Fibroblast of skin of back (primary cell): Measurements from ENCODE around the gene LCK. TPM values are rescaled to one million over a fixed set of nuclear protein-coding genes. Genes with fewer than 3 reads are reported as not detected.

ENCODE experiments used
- DNase-seq: peaks from one replicate; pipeline ENCODE4 v3.0.0-alpha.2; 2013
- polyA plus RNA-seq, 2 experiments: library from polyadenylated mRNA; unstranded; fragments of 120-200 nt; gene quantifications; one replicate each; pipeline ENCODE4 v1.2.1, GENCODE V29; 2013; ENCODE audit not compliant: insufficient read length in 2 of 2

The LCK gene
- not detected for polyA plus RNA-seq (2013, experiment 1 of 2; ENCODE audit: insufficient read length)
- polyA plus RNA-seq (2013, experiment 2 of 2; ENCODE audit: insufficient read length), result not detected

DNA sequence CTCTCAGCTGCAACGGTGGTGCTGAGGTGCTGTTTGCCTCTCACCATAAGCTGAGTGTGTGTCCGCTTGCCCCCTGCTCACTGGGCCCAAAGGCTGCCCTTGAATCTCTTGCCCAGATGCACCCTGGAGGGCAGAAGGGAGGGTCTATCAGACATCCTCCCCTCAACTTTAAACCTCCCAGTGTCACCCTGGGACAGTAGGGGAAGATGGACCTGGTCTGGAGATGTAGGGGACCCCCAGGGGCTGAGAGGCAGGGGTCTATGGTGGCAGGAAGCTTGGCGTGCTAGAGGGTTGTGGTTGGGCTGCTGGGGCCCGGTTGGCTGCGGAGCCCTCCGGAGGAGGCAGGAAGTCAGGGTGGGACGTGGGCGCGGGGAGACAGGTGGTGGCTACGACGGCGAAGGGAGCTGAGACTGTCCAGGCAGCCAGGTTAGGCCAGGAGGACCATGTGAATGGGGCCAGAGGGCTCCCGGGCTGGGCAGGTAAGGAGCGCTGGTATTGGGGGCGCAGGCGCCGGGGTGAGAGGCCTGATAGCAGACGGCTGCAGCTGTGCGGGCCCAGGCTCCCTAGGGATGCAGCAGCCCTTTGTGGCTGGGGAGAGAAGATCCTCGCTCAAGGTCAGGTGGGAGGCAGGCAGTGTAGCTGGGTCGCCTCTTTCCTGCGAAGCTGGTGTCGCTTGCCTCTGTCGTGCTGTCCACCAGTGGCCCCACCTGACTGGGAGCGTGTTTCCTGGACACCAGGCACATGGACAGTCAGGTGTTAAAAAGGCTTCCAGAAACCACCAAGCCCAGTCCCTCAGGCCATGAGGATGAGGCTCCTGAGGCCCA lies at the start of gene LCK:
TSS of gene LCK (plus strand) at position 373 of the 824 bp plus-strand sequence. CDS start 23,065 bp downstream, outside the sequence.
- DNase-seq, result no peak

DNA sequence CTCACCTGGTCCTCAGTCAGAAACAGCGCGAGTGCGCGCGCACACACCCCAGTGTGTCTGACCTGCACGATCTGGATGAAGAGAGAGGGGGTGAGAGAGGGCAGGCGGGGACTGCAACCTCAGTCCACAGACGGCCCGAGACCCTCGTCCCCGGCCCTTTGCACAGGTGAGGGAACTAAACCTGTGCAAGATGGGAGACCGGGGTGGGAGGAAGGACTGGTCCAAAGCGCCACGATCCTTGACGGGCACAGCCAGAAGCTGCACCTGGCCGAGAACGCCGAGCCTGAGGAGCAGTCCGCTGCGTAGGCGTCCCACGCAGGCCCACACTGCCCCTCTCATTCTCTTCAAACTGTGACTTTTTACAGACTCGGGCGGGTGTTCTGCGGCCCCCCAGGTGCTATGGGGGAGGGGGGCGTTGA lies 46.1 kb upstream of the LCK start:
- DNase-seq, result no peak

DNA sequence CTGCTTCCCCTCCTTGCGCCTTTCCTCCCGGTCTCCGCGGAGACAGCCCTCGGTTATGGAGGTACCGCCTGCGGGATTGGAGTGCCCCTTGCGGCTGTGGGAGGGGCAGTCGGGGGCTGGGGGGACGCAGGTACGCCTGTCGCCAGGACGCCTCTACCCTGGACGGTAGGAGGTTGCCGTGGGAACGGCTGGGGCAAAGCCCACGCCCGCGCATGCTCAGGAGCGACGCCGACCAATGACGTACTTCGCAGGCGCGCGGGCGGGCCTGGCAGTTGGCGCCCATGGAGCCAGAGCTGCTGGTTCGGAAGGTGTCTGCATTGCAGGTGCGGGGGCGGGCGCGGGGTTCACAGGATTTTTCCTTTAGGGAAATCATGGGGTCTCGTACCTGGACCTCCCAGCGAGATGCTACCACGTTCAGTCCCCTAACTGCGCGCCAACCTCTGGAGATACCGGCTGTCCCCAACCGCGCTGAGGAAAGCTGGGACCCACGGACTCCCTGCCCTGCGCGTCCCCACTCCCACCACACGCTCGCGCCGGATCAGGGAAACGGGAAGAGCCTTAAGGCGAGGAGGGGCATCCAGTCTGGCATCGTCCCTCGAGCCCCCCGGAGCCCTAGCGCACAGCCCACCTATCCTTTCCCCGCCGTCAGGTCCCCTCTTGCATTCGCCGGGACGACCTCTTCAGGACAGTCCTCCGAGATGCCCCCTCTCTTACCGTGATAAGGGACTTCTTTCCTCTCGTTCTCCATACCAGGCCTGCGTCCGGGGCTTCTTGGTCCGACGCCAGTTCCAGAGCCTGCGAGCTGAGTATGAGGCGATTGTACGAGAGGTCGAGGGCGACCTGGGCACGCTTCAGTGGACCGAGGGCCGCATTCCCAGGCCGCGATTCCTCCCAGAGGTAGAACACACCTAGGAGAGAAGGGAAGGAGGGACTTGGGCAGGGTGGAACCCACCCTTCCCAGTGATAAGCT lies 45.4 kb upstream of the LCK start, which contains the start of gene IQCC:
TSS of gene IQCC (plus strand) at position 271 of the 970 bp plus-strand sequence. CDS start at position 282, 11 bp downstream.
- DNase-seq, result peak; percentile 81

DNA sequence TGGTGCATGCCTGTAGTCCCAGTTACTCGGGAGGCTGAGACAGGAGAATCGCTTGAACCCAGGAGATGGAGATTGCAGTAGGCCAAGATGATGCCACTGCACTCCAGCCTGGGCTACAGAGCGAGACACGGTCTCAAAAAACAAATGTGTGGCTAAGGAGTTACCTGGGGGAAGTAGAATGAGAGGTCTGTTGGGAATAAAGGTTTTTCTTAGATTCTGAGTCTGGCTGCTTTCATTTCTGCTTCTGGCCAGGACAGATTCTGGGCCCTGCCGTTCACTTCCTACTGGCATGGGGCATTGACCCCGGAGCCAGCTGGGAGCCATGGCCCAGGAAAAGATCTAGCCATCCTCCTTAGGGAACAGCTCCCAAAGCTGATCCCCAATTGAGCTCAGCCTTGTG lies 42.6 kb upstream of the LCK start:
- no peak for DNase-seq

DNA sequence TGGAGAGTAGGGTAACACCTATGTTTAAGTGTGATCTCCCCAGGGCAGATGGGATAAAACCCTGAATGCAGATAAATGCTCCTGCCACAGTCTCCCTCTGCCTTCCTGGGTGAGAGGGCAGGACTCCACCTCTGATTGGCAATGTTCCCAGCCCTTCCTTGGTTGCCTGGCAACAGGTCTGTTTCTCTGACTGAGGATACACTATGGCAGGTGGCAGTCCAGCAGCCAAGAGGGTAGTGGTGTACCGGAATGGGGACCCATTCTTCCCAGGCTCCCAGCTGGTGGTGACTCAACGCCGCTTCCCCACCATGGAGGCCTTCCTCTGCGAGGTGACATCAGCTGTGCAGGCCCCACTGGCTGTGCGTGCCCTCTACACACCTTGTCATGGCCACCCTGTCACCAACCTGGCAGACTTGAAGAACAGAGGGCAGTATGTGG lies 42.2 kb upstream of the LCK start, which contains the start of gene DCDC2B:
TSS of gene DCDC2B (plus strand) at position 199 of the 438 bp plus-strand sequence. CDS start at position 204, 5 bp downstream.
- DNase-seq, result peak; percentile 28

DNA sequence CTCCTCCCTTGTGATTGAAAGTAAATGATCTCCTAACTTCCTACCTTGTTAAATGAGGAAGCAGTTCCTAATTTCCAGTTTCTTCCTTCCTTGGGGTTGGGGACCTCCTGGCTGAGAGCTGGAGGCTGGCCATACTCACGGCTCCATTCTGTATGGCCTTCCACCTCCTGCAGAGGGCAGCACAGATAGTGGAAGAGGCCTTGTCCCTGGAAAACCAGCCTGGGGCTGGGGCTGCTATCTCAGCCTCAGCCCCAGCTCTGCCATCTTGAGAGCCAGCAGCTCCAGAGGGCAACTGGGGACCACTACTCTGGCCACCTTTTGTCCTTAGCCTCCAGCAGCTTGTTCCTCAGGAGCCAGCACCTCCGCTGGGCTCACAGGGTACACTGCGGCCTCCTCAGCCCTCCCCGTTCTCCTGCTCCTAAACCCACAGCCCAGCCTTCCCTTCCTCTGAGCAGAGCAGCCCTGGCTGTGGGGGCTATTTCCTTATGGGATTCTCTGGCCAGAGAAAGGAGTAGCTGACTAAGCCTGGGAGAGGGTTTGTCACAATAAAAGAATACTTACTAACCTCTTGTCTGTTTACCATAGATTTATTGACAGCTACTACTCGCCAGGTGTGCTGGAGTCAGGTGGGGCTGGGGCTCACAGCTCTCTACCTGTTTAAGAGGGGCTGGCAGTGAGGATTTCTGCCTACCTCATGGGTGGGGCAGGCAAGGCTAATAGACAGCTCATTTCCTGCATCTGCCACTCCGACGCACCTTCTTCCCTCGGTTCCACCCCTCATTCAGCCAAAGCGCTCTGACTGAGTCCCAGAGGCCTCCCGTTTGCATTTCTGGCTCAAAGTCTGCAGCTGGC lies 35.2 kb upstream of the LCK start:
- DNase-seq, result peak; percentile 70

DNA sequence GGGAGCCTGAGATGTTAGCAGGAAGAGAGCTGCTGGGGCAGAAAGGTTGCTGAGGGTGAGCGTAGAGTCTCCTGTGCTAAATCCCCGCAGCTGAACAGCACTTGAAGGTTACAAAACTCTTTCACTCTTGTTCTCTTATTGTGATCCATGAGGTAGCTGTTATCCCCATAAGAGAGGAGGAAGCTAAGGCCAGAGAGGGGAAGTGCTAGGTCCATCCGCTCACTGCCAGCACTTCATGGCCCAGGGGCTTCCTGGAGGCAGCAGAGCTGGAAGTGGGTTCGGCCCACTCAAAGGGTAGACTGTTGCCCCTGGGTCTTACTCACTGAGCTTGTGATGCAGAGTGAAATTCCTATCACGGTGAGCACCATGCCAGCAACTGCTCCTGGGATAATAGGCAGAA lies 34.5 kb upstream of the LCK start:
- no peak for DNase-seq

DNA sequence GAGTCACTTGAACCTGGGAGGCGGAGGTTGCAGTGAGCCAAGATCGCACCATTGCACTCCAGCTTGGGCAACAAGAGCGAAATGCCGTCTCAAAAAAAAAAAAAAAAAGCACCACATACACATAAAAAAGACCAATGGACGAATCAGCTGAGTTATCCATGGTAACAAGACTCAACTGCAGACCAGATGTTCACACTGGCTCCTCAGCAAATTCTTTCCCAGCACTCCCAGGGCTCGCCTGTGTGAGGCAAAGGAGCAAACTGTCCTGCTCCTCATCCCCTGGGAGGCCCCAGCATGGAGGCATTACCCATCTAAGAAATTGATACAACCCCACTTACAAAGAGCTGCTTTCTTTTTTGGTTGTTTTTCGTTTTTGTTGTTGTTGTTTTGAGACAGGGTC lies 32.0 kb upstream of the LCK start:
- DNase-seq, result no peak

DNA sequence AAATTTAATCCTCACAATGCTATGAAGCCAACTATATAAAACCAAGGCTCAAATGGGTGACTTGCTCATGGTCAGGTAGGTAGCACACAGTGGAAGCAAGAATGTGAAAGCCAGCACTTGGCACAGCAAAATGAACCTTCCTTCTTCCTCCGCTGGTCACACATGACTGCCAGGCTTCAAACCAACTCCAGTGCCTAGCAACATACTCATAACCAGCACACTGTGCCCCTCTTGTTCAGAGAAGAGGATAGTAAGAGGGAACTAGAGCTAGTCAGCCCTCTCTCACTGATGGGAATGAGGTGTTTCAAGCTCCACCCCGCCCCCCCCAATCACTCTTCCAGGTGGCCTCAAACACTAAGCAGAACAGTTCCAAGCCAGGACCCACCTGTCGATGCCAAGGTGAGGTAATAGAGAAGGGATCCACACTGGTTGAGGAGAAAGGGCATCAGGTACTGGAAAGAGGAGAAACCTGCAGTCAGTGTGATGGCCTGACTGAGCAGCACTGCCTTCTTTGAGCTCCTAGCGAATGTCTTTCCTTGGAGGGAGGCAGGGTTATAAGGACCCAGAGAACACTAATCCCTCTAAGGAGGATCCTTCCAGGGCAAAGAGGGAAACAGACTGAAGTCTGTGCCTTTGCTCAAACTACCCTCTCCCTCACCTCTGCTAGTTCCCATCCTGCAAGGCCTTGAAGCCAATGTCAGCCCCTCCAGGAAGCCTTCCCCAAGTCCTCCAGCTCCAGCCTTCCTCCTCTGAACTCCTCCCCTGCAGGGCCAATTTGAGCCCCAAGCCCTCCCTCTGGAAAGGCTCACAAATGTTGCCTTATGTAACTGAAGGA lies 30.1 kb upstream of the LCK start:
- DNase-seq, result no peak

DNA sequence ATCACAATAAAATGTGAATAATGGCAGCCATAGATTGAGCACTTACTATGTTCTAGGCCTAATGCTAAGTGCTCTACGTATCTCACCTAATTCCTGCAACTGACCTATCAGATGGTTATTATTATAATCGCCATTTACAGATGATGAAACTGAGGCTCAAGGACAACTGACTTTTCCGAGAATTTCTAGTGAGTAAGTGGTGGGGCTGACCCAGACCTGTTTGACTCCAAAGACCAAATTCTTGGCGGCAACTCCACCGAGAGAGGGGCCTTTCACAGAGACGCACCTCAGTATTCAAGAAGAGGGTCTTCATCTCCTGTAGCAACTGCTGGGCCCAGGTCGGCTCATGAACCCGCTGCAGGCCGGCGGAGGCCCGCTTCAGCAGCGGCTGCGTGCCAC lies 29.5 kb upstream of the LCK start:
- no peak for DNase-seq

DNA sequence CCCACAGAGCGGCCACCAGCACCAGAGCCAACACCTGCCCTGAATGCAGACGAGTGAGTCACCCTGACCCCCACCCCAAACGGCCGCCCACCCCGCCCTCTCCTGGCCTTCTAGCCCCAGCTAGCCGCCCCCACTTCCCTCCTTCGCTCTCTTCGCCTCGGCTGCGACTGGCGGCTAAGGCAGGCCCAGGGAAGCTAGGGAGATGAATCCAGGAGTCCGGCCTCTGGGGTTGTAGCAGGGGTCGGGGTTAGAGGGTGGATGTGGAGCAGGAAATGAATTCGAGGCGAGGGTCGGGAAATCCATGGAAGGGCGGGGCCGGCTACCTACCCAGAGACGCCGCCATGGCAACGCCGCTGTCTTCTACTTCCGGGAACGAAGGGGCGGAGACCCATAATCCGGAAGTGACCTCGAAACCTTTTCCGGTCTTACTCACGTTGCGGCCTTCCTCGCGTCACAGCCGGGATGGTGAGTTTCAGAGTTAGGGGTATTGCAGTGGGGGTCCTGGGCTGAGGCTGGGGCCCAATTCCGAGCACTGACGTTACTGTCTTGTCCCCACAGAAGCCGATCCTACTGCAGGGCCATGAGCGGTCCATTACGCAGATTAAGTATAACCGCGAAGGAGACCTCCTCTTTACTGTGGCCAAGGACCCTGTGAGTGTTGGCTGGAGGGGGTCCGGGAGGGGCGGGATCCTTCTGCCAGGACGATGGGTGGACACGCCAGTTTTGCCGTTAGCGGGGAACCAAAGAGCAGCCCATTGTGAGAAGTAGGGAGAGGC lies 28.9 kb upstream of the LCK start, which contains the start of the genes EIF3I and TMEM234:
TSS of gene EIF3I (plus strand) at position 428 of the 776 bp plus-strand sequence. CDS start at position 463, 35 bp downstream.
TSS of gene TMEM234 (minus strand) at position 374 of the 776 bp plus-strand sequence. CDS start at position 343, 31 bp downstream.
- peak; percentile 93 for DNase-seq

DNA sequence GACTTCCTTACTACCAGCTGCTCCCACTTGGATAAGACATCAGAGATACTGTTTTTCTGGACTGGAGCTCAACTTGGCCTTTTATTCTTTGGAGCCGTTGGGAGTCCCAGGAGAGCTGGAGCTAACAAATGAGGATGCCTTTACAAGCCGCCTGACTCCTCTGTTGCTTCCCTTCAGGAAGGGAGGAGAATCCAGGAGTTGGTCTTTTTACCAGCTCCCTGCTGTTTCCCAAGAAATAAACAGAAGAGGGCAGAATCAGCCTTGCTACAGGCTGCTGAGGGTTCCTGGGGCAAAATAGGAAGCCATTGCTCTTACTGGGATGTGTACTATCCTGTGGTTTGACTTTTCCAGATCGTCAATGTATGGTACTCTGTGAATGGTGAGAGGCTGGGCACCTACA lies 27.4 kb upstream of the LCK start:
- no peak for DNase-seq

DNA sequence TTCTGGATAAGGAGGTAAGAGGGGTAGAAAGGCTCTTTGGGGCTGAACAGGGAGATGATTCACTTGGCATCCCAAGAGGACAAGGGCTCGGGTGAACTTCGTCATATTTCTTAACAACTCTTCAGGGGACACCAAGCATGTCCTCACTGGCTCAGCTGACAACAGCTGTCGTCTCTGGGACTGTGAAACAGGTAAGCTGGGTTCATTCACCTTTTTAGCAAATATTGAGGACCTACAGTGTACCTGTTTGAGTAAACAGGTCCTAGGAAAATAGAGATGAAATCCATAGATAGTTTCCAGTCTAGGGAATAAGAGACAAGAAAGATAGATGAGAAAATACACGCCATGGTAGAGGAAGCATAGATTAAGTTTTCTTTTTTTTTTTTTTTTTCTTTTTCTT lies 26.8 kb upstream of the LCK start:
- no peak for DNase-seq

DNA sequence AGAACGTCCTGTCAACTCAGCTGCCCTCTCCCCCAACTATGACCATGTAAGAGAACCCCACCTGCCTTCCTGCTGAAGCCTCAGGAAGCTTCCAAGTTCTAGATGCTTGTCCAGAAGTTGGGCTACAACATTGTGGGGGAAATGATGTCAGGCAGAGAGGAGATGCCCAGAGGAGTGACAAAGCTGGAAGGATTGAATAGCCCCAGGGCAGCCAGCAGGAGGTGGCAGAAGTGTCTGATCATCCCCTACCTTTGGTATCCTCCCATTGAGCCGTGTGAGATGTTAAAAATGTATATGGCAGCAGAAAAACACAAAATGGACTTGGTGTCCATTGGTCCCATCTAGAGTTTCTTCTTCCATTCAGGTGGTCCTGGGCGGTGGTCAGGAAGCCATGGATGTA lies 22.3 kb upstream of the LCK start:
- DNase-seq, result no peak

DNA sequence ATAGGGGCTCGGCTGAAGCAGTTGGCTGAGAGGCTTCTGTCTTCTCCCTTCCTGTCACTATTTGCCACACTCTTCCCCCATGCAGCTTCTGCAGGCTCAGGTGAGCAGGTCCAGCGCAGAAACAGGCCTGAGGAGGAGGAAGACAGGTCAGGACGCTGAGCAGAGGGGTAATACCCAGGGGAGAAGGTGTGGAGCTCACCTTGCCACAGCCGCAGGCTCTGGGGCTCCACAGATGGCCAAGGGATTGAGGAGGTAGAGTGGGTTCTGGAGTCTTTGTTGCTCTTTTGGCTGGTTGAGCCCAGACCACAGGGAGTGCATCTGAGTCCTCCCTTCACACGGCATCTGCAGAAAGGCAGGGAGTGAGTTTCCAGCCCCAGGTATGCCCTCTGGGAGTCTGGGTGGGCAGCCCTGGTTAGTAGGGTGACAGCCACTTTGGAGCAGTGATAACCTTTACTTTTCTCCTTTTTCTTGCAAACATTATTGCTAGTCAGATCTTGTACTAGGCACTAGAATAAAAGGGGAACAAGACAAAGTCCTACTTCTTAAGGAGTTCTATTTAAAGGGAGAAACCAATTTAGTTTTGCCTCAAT lies 19.1 kb upstream of the LCK start:
- DNase-seq, result no peak

DNA sequence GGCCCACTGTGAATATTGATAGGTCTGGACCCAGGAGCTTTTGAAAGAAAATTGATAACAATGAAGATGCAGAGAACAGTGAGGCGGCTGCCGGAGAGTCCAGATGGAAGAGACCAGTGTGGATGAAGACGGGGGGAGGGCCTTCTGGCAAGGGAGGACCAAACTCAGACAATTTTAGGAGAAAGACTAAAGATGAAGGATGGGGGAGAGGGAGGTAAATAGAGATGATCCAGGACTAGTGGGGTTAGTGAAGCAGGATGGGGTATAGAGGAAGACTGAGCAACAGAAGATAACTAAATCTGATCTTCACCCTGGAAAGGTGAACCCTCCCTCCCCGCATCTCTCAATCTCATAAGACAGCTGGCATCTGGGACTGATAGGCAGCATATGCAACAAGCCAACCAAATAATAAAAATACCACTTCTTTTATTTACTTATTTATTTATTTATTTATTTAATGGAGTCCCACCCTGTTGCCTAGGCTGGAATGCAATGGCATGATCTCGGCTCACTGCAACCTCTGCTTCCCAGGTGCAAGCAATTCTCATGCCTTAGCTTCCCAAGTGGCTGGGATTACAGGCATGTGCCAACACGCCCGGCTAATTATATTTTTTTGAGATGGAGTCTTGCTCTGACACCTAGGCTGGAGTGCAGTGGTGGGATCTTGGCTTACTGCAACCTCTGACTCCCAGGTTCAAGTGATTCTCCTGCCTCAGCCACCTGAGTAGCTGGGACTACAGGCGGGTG lies 18.3 kb upstream of the LCK start:
- no peak for DNase-seq

DNA sequence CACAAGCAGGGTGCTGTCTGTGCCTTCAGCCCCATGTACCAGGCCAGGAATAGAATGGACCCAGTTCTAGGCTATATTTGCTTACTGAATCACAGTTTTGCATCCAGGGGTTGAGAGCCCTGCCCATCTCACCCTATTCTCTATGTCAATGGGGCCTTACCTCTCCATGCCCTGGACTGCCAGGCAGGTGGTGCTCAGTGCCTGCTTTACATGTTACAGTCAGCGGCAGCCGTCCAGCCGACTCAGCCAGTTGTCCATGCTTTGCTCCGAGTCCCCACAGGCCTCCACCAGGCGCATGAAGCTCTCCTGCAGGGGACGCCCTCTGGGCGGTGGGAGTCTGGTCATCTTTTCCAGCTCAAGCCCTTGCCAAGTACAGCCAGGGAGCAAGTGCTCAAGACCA lies 16.3 kb upstream of the LCK start:
- no peak for DNase-seq

DNA sequence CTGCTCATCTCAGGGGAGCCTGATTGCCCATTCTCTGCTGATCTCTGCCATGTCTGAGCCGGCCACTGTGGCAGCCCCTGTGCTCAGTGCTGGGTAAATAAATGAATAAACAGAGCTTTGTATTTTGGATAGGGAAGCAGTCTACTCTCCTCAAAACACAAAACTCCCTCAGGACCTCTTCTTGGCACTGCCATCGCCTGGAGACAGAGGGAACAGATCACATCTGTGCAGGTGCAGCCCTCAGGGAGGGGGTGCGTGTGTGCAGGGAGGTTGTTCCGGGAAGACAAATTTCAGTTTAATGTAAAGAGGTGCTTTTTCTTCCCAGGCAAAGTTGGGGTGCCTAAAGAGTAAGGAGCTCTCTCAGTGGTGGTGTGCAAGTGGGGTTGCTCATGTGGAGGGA lies 11.7 kb upstream of the LCK start:
- no peak for DNase-seq

DNA sequence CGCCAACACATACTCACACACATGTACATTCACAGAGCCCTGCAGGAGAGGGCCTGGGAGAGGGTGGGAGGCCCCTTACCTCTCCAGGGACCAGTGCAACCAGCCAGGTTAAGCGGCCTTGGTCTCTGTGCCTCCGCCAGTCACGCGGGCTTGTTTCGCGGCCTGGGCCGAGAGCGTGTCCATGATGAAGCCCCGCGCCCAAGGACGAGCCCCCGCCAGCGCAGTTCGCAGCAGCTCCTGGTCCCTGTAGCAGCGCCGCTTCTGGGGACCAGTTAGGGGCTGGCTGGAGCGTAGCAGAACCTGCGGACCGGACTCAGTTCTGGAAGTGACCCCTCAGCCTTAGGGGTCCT lies 11.3 kb upstream of the LCK start:
- no peak for DNase-seq
